Measurements from ENCODE around the gene PTBP1. TPM values are rescaled to one million over a fixed set of nuclear protein-coding genes. Genes with fewer than 3 reads are reported as not detected.
"Not testable (repeated sequence)": the region's sequence is repeated elsewhere in the genome, so short reads cannot be mapped to it uniquely, and the experiment has no call there.

Gene PTBP1
- total RNA-seq, 1 donor from 2014 or later: 496 TPM

DNA sequence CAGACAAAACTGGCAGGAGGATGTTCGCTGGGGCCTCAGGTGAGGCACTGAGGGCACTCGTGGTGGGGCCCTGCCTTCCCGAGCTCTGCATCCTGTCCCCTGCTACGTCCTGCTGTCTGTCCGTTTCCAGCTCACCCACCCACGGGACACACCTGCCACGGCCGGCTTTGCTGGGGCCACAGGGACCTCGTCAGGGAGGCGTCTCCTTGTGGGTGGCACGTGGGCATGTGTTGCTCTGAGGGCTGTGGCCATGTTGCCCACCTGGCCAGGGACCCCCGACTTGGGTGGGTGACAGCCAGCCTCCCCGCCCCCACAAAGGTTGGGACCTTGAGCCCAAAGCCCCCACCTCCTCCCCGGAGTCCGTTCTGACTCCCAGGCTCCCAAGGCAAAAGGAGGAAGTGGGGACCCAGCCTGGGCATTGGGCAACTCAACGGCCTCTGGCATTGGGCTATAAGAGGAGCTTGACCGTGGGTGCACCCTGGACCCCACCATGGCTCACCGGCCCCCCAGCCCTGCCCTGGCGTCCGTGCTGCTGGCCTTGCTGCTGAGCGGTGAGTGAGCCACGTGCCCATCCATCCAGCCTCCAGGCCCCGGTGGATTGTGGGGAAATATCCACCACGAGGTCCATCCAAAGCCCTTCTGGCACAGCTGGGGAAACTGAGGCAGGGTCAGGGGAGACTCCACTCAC lies 43.4 kb downstream of the PTBP1 start, which contains the start of gene PRTN3:
Gene PRTN3, plus strand, starts transcription at position 481 of the 688 bp plus-strand sequence. Its CDS starts 10 bp downstream, at position 491.
- Mint-ChIP-seq H3K4me3 (peak within 1 kb of the TSS; percentile 21), H3K27ac (peak within 1 kb of the TSS; percentile 42), H3K4me1 (ENCODE audit: unreplicated experiment) (peaks cover 2% of the 10 kb centered on the region), H3K27me3 (peaks cover 26% of the 10 kb centered on the region), H3K36me3 (peaks cover 4% of the 10 kb centered on the region), H3K9me3 (no peaks in the 10 kb centered on the region)
- DNase-seq (ENCODE audit: extremely low spot score, unreplicated experiment): no peak
- TF ChIP-seq, protein P1, sequence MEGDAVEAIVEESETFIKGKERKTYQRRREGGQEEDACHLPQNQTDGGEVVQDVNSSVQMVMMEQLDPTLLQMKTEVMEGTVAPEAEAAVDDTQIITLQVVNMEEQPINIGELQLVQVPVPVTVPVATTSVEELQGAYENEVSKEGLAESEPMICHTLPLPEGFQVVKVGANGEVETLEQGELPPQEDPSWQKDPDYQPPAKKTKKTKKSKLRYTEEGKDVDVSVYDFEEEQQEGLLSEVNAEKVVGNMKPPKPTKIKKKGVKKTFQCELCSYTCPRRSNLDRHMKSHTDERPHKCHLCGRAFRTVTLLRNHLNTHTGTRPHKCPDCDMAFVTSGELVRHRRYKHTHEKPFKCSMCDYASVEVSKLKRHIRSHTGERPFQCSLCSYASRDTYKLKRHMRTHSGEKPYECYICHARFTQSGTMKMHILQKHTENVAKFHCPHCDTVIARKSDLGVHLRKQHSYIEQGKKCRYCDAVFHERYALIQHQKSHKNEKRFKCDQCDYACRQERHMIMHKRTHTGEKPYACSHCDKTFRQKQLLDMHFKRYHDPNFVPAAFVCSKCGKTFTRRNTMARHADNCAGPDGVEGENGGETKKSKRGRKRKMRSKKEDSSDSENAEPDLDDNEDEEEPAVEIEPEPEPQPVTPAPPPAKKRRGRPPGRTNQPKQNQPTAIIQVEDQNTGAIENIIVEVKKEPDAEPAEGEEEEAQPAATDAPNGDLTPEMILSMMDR (conservative IDR thresholded peaks at IDR 0.05): no peak

DNA sequence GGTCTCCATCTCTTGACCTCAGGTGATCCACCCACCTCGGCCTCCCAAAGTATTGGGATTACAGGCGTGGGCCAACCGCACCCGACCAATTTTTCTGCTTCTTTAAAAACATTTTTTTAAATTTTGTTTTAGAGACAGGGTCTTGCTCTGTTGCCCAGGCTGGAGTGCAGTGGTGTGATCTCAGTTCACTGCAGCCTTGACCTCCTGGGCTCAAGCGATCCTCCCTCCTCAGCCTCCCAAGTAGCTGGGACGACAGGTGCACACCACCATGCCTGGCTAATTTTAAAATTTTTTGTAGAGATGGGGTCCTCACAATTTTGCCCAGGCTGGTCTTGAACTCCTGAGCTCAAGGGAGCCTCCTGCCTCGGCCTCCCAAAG lies 45.5 kb downstream of the PTBP1 start:
- H3K27ac Mint-ChIP-seq; H3K9me3 Mint-ChIP-seq; H3K36me3 Mint-ChIP-seq; H3K4me1 Mint-ChIP-seq (ENCODE audit: unreplicated experiment); H3K4me3 Mint-ChIP-seq; DNase-seq (ENCODE audit: extremely low spot score, unreplicated experiment): not testable (repeated sequence)
- H3K27me3 Mint-ChIP-seq: peaks cover 37% of the 10 kb centered on the region

DNA sequence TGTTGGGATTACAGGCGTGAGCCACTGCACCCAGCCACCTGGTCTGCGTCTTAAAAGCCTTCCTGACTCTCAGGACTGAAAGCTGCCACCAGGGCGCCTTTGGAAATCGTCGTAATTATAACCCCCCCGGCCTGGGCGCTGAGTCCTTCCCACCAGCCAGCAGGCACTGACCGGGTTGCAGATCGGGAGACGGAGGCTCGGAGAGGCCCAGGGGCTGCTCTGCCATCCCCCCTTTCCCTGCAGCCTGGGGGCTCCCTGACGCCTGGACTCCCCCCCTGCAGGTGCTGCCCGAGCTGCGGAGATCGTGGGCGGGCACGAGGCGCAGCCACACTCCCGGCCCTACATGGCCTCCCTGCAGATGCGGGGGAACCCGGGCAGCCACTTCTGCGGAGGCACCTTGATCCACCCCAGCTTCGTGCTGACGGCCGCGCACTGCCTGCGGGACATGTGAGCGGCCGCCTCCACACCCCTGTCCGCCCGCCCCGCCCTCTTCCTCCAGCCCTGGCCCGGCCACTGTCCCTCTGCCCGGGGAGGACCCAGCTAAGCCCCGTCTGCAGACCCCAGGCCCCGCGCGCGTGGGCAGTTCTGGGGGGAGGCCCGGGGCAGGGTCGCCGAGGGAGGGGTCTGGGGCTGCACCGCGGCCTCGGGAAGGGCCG lies 46.1 kb downstream of the PTBP1 start:
- TF ChIP-seq, protein P1 (conservative IDR thresholded peaks at IDR 0.05): peak; percentile 52
- Mint-ChIP-seq H3K27ac (no peak overlapping the region), H3K27me3 (peaks cover 37% of the 10 kb centered on the region), H3K4me3 (no peak overlapping the region), H3K36me3 (peaks cover 4% of the 10 kb centered on the region), H3K9me3 (no peaks in the 10 kb centered on the region), H3K4me1 (ENCODE audit: unreplicated experiment) (peaks cover 3% of the 10 kb centered on the region)
- peak; percentile 72 for DNase-seq (ENCODE audit: extremely low spot score, unreplicated experiment)

DNA sequence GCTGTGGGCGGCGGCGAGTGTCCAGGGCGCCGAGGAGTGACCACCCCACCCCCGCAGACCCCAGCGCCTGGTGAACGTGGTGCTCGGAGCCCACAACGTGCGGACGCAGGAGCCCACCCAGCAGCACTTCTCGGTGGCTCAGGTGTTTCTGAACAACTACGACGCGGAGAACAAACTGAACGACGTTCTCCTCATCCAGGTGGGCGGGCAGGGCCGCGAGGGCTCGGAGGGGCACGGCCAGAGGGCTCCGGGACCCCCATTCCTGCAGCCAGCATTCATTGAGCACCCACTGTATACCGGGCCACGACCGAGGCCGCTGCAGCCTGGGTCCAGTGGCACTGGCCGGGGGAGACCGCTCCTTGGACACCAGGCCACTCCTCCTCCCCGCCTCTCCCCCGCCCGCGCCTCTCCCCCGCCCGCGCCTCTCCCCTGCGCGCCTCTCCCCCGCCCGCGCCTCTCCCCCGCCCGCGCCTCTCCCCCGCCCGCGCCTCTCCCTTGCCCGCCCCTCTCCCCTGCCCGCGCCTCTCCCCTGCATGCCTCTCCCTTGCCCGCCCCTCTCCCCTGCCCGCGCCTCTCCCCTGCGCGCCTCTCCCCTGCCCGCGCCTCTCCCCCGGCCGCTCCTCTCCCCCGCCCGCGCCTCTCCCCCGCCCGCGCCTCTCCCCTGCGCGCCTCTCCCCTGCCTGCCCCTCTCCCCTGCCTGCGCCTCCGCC lies 46.7 kb downstream of the PTBP1 start:
- Mint-ChIP-seq H3K27me3 (peaks cover 37% of the 10 kb centered on the region), H3K4me3 (peak overlapping the region; percentile 68), H3K4me1 (ENCODE audit: unreplicated experiment) (peaks cover 3% of the 10 kb centered on the region), H3K9me3 (no peaks in the 10 kb centered on the region), H3K36me3 (peaks cover 4% of the 10 kb centered on the region), H3K27ac (no peak overlapping the region)
- DNase-seq (ENCODE audit: extremely low spot score, unreplicated experiment): no peak
- TF ChIP-seq, protein P1 (conservative IDR thresholded peaks at IDR 0.05): no peak

DNA sequence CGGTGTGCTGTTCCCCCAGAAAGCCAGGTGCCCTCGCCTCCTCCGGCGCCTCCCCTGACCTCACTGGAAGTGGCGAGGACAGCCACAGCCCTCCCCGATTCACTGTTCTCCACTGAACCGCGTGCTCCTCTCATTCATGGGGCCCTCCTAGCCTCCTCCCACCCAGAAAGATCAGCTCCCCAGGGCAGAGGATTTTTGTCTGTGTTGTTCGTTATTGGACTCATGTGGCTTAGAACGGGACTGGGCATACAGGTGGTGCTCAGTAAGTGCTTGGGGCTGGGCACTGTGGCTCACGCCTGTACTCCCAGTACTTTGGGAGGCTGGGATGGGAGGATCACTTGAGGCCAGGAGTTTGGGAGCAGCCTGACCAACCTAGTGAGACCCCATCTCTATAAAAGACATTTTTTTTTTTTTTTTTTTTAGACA lies 47.3 kb downstream of the PTBP1 start:
- peaks cover 4% of the 10 kb centered on the region for H3K36me3 Mint-ChIP-seq
- no peak for DNase-seq (ENCODE audit: extremely low spot score, unreplicated experiment)
- peaks cover 3% of the 10 kb centered on the region for H3K4me1 Mint-ChIP-seq (ENCODE audit: unreplicated experiment)
- H3K27ac Mint-ChIP-seq: no peak overlapping the region
- peaks cover 37% of the 10 kb centered on the region for H3K27me3 Mint-ChIP-seq
- TF ChIP-seq, protein P1 (conservative IDR thresholded peaks at IDR 0.05): no peak
- H3K4me3 Mint-ChIP-seq: peak overlapping the region; percentile 68
- no peaks in the 10 kb centered on the region for H3K9me3 Mint-ChIP-seq

Data from type B pancreatic cell (in vitro differentiated cells).